NT2/D1 (cell line): Measurements from ENCODE around the gene ROBO2.

Experiments
- YY1 ChIP-seq: IDR thresholded peaks from 2 replicates; pipeline ENCODE4 v1.6.1; 2011; ENCODE audit not compliant: insufficient read length, insufficient read depth
- ZNF274 ChIP-seq: IDR thresholded peaks from 2 replicates; pipeline ENCODE4 v1.6.1; 2011; ENCODE audit warnings: mild to moderate bottlenecking, low read depth, low read length

- TF ChIP-seq ZNF274 (no peak), YY1 (no peak)
Observed at GRCh38 chr3:77648664-77649063, 608.8 kb downstream of the ROBO2 start.
